GM23338 (cell line): ENCODE measurements around the gene KCTD8. TPM values are rescaled to one million over a fixed set of nuclear protein-coding genes. Genes with fewer than 3 reads are reported as not detected.

Experiments used
- ATAC-seq: fragments of 200-7000 bp; cut with Tn5 transposase; 3 replicates; pipeline ENCODE4 v1.9.1; 2020
- DNase-seq: peaks from one replicate; pipeline ENCODE4 v3.0.0-alpha.2; 2015; ENCODE audit warnings: low spot score
- H2AFZ ChIP-seq: fragments of 200-600 bp; sonication (generic); 2 replicates; pipeline ENCODE4 v1.8.0; 2016; ENCODE audit warnings: antibody characterized with exemption, mild to moderate bottlenecking, moderate library complexity
- H3F3A ChIP-seq: fragments of 200-600 bp; sonication (generic); replicated peaks from 2 replicates; pipeline ENCODE4 v1.8.0; 2017; ENCODE audit warnings: antibody characterized with exemption, mixed run types, low read depth
- H3K27ac ChIP-seq: fragments of 200-600 bp; sonication (generic); 2 replicates; pipeline ENCODE4 v1.6.1; 2016; ENCODE audit warnings: low read depth
- H3K27me3 ChIP-seq: fragments of 200-600 bp; sonication (generic); 2 replicates; pipeline ENCODE4 v1.8.0; 2016; ENCODE audit warnings: mild to moderate bottlenecking, mixed run types, moderate library complexity; ENCODE audit not compliant: insufficient read depth
- H3K36me3 ChIP-seq: fragments of 200-600 bp; sonication (generic); 2 replicates; pipeline ENCODE4 v1.8.0; 2016; ENCODE audit warnings: mild to moderate bottlenecking; ENCODE audit not compliant: insufficient read depth
- H3K4me1 ChIP-seq: fragments of 200-600 bp; sonication (generic); 2 replicates; pipeline ENCODE4 v1.8.0; 2016; ENCODE audit warnings: mild to moderate bottlenecking, moderate library complexity; ENCODE audit not compliant: insufficient read depth
- H3K4me2 ChIP-seq: fragments of 200-600 bp; sonication (generic); 2 replicates; pipeline ENCODE4 v1.7.1; 2017; ENCODE audit warnings: mixed run types
- H3K4me3 ChIP-seq: fragments of 200-600 bp; sonication (generic); 2 replicates; pipeline ENCODE4 v1.6.1; 2016; ENCODE audit warnings: mixed run types
- H3K79me2 ChIP-seq: fragments of 200-600 bp; sonication (generic); replicated peaks from 2 replicates; pipeline ENCODE4 v1.8.0; 2017; ENCODE audit warnings: mild to moderate bottlenecking; ENCODE audit not compliant: insufficient read depth
- H3K9me2 ChIP-seq: fragments of 200-600 bp; sonication (generic); 2 replicates; pipeline ENCODE4 v1.8.0; 2017; ENCODE audit not compliant: insufficient read depth
- H4K20me1 ChIP-seq: fragments of 200-600 bp; sonication (generic); replicated peaks from 2 replicates; pipeline ENCODE4 v1.8.0; 2017; ENCODE audit warnings: mild to moderate bottlenecking; ENCODE audit not compliant: insufficient read depth
- H3K27ac Mint-ChIP-seq: 2 replicates; pipeline ENCODE4 v1.8.0; 2020; ENCODE audit warnings: inconsistent platforms, mild to moderate bottlenecking, moderate library complexity, mixed read lengths
- H3K27me3 Mint-ChIP-seq: 3 replicates; pipeline ENCODE4 v1.8.0; 2022; ENCODE audit warnings: low read depth, mild to moderate bottlenecking, moderate library complexity, mixed read lengths, inconsistent platforms; ENCODE audit not compliant: insufficient read depth, poor library complexity
- H3K36me3 Mint-ChIP-seq: 3 replicates; pipeline ENCODE4 v1.8.0; 2021; ENCODE audit warnings: low read depth, mild to moderate bottlenecking, inconsistent platforms, moderate library complexity, mixed read lengths
- H3K4me1 Mint-ChIP-seq: 3 replicates; pipeline ENCODE4 v1.8.0; 2020; ENCODE audit warnings: mild to moderate bottlenecking, inconsistent platforms, mixed read lengths
- H3K4me3 Mint-ChIP-seq: 3 replicates; pipeline ENCODE4 v1.8.0; 2021; ENCODE audit warnings: moderate library complexity, mild to moderate bottlenecking, inconsistent platforms, mixed read lengths
- H3K9me3 Mint-ChIP-seq: 3 replicates; pipeline ENCODE4 v1.8.0; 2020; ENCODE audit warnings: moderate library complexity, mild to moderate bottlenecking, inconsistent platforms, mixed read lengths
- CREB1 ChIP-seq: fragments of 250-450 bp; sonication (Bioruptor Pico); IDR thresholded peaks from 2 replicates; pipeline ENCODE4 v1.5.0; 2020; ENCODE audit warnings: low read depth, mild to moderate bottlenecking, moderate library complexity
- EZH2 ChIP-seq: fragments of 200-600 bp; sonication (generic); IDR thresholded peaks from one replicate; pipeline ENCODE4 v1.8.0; 2017; ENCODE audit warnings: antibody characterized with exemption, mild to moderate bottlenecking, low read depth; ENCODE audit not compliant: unreplicated experiment
- EZH2phosphoT487 ChIP-seq: fragments of 200-600 bp; sonication (generic); IDR thresholded peaks from one replicate; pipeline ENCODE4 v1.8.1; 2018; ENCODE audit warnings: antibody characterized with exemption; ENCODE audit not compliant: unreplicated experiment
- JUNB ChIP-seq: IDR thresholded peaks from one replicate; pipeline ENCODE4 v1.6.1; 2016; ENCODE audit warnings: antibody characterized with exemption; ENCODE audit not compliant: unreplicated experiment
- NANOG ChIP-seq: IDR thresholded peaks from 2 replicates; pipeline ENCODE4 v1.6.1; 2016; ENCODE audit warnings: antibody characterized with exemption, borderline replicate concordance
- POLR2AphosphoS5 ChIP-seq: IDR thresholded peaks from 2 replicates; pipeline ENCODE4 v1.6.1; 2016; ENCODE audit warnings: antibody characterized with exemption, low read depth
- STAT1 ChIP-seq: IDR thresholded peaks from one replicate; pipeline ENCODE4 v1.6.1; 2016; ENCODE audit warnings: antibody characterized with exemption; ENCODE audit not compliant: unreplicated experiment
- ZNF114 ChIP-seq: fragments of 250-450 bp; sonication (Bioruptor Pico); IDR thresholded peaks from 2 replicates; pipeline ENCODE4 v1.5.0; 2020; ENCODE audit warnings: mild to moderate bottlenecking, moderate library complexity
- ZNF331 ChIP-seq: fragments of 250-450 bp; sonication (Bioruptor Pico); IDR thresholded peaks from 2 replicates; pipeline ENCODE4 v1.5.0; 2020; ENCODE audit warnings: low read depth, mild to moderate bottlenecking, moderate library complexity
- polyA plus RNA-seq: library from polyadenylated mRNA; unstranded; fragments of >200 nt; fragmentation: Nextera tagmentation; extraction: Ambion mirVana; gene quantifications from 2 replicates; pipeline ENCODE4 v1.2.1, GENCODE V29; 2016
- total RNA-seq: library from RNA; depleted of rRNA; stranded (reverse); fragments of >200 nt; shearing (Covaris generic); gene quantifications from 2 replicates; pipeline ENCODE4 v1.2.3, GENCODE V29; 2014
- TF ChIP-seq, protein P1 (sequence below): IDR thresholded peaks from 2 replicates; pipeline ENCODE4 v1.6.1; 2016; ENCODE audit warnings: antibody characterized with exemption
- TF ChIP-seq, protein P2 (sequence below): fragments of 250-450 bp; sonication (Bioruptor Pico); IDR thresholded peaks from 2 replicates; pipeline ENCODE4 v1.5.0; 2020; ENCODE audit warnings: mild to moderate bottlenecking, moderate library complexity
- TF ChIP-seq, protein P3 (sequence below): IDR thresholded peaks from one replicate; pipeline ENCODE4 v1.6.1; 2018; ENCODE audit warnings: antibody characterized with exemption; ENCODE audit not compliant: unreplicated experiment

Gene KCTD8
- total and polyA plus RNA-seq, 2 experiments from 2014 or later = 2.8 to 5.0 TPM

DNA sequence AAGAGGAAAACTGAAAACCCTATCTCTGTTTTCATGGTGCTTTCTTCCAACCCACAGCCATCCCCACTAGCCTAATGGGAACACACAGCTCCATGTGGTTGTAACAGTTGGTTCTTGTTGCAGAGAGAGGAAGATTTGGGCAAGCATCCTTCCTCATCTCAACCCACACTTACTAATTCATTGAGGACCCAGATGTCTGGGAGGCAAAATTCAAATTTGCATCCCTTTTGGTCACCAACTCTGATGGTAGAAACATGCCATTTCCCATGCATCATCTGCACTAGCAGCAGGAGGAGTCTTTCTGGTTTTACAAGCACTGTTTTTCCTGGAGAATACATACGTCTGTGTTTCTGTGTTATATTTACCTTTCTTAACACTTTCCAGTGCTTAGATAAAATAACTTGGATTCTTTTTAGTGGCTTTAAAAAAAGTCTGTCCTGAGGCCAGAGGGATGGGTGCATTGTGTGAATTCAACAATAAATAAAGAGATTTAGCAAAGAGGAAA is 301.0 kb downstream of the KCTD8 start:
- no peak for DNase-seq
- no peaks in the 10 kb centered on the region for H3K36me3 ChIP-seq
- no peak for ATAC-seq
- H3K27me3 Mint-ChIP-seq = no peaks in the 10 kb centered on the region
- H3K9me3 Mint-ChIP-seq = peaks cover 7% of the 10 kb centered on the region
- H4K20me1 ChIP-seq = no peaks in the 10 kb centered on the region
- H3K4me3 Mint-ChIP-seq = no peak overlapping the region
- H3K4me3 ChIP-seq = no peak overlapping the region
- peaks cover 11% of the 10 kb centered on the region; the same call in 2 of the 3 replicates for H3K4me1 Mint-ChIP-seq
- H2AFZ ChIP-seq = peak overlapping the region; percentile 44
- H3K27me3 ChIP-seq = no peaks in the 10 kb centered on the region
- no peak overlapping the region for H3K27ac ChIP-seq
- H3K36me3 Mint-ChIP-seq = peaks cover 8% of the 10 kb centered on the region
- TF ChIP-seq EZH2phosphoT487 = no peak
- TF ChIP-seq POLR2AphosphoS5 = no peak
- TF ChIP-seq ZNF114 (CRISPR knock-in tag) = no peak
- TF ChIP-seq EZH2 = no peak
- TF ChIP-seq, protein P1, sequence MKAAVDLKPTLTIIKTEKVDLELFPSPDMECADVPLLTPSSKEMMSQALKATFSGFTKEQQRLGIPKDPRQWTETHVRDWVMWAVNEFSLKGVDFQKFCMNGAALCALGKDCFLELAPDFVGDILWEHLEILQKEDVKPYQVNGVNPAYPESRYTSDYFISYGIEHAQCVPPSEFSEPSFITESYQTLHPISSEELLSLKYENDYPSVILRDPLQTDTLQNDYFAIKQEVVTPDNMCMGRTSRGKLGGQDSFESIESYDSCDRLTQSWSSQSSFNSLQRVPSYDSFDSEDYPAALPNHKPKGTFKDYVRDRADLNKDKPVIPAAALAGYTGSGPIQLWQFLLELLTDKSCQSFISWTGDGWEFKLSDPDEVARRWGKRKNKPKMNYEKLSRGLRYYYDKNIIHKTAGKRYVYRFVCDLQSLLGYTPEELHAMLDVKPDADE = no peak
- TF ChIP-seq, protein P2, sequence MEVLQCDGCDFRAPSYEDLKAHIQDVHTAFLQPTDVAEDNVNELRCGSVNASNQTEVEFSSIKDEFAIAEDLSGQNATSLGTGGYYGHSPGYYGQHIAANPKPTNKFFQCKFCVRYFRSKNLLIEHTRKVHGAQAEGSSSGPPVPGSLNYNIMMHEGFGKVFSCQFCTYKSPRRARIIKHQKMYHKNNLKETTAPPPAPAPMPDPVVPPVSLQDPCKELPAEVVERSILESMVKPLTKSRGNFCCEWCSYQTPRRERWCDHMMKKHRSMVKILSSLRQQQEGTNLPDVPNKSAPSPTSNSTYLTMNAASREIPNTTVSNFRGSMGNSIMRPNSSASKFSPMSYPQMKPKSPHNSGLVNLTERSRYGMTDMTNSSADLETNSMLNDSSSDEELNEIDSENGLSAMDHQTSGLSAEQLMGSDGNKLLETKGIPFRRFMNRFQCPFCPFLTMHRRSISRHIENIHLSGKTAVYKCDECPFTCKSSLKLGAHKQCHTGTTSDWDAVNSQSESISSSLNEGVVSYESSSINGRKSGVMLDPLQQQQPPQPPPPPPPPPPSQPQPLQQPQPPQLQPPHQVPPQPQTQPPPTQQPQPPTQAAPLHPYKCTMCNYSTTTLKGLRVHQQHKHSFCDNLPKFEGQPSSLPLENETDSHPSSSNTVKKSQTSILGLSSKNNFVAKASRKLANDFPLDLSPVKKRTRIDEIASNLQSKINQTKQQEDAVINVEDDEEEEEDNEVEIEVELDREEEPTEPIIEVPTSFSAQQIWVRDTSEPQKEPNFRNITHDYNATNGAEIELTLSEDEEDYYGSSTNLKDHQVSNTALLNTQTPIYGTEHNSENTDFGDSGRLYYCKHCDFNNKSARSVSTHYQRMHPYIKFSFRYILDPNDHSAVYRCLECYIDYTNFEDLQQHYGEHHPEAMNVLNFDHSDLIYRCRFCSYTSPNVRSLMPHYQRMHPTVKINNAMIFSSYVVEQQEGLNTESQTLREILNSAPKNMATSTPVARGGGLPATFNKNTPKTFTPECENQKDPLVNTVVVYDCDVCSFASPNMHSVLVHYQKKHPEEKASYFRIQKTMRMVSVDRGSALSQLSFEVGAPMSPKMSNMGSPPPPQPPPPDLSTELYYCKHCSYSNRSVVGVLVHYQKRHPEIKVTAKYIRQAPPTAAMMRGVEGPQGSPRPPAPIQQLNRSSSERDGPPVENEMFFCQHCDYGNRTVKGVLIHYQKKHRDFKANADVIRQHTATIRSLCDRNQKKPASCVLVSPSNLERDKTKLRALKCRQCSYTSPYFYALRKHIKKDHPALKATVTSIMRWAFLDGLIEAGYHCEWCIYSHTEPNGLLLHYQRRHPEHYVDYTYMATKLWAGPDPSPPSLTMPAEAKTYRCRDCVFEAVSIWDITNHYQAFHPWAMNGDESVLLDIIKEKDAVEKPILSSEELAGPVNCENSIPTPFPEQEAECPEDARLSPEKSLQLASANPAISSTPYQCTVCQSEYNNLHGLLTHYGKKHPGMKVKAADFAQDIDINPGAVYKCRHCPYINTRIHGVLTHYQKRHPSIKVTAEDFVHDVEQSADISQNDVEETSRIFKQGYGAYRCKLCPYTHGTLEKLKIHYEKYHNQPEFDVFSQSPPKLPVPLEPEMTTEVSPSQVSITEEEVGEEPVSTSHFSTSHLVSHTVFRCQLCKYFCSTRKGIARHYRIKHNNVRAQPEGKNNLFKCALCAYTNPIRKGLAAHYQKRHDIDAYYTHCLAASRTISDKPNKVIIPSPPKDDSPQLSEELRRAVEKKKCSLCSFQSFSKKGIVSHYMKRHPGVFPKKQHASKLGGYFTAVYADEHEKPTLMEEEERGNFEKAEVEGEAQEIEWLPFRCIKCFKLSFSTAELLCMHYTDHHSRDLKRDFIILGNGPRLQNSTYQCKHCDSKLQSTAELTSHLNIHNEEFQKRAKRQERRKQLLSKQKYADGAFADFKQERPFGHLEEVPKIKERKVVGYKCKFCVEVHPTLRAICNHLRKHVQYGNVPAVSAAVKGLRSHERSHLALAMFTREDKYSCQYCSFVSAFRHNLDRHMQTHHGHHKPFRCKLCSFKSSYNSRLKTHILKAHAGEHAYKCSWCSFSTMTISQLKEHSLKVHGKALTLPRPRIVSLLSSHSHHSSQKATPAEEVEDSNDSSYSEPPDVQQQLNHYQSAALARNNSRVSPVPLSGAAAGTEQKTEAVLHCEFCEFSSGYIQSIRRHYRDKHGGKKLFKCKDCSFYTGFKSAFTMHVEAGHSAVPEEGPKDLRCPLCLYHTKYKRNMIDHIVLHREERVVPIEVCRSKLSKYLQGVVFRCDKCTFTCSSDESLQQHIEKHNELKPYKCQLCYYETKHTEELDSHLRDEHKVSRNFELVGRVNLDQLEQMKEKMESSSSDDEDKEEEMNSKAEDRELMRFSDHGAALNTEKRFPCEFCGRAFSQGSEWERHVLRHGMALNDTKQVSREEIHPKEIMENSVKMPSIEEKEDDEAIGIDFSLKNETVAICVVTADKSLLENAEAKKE (CRISPR knock-in tag) = no peak
- no peak for TF ChIP-seq JUNB
- TF ChIP-seq ZNF331 (CRISPR knock-in tag) = no peak
- TF ChIP-seq NANOG = no peak
- TF ChIP-seq CREB1 (CRISPR knock-in tag) = no peak
- no peak for TF ChIP-seq STAT1
- TF ChIP-seq, protein P3, sequence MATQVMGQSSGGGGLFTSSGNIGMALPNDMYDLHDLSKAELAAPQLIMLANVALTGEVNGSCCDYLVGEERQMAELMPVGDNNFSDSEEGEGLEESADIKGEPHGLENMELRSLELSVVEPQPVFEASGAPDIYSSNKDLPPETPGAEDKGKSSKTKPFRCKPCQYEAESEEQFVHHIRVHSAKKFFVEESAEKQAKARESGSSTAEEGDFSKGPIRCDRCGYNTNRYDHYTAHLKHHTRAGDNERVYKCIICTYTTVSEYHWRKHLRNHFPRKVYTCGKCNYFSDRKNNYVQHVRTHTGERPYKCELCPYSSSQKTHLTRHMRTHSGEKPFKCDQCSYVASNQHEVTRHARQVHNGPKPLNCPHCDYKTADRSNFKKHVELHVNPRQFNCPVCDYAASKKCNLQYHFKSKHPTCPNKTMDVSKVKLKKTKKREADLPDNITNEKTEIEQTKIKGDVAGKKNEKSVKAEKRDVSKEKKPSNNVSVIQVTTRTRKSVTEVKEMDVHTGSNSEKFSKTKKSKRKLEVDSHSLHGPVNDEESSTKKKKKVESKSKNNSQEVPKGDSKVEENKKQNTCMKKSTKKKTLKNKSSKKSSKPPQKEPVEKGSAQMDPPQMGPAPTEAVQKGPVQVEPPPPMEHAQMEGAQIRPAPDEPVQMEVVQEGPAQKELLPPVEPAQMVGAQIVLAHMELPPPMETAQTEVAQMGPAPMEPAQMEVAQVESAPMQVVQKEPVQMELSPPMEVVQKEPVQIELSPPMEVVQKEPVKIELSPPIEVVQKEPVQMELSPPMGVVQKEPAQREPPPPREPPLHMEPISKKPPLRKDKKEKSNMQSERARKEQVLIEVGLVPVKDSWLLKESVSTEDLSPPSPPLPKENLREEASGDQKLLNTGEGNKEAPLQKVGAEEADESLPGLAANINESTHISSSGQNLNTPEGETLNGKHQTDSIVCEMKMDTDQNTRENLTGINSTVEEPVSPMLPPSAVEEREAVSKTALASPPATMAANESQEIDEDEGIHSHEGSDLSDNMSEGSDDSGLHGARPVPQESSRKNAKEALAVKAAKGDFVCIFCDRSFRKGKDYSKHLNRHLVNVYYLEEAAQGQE = no peak
- H3K79me2 ChIP-seq = no peaks in the 10 kb centered on the region
- no peaks in the 10 kb centered on the region for H3F3A ChIP-seq
- H3K9me2 ChIP-seq = peaks cover 8% of the 10 kb centered on the region; the same call in 1 of the 2 replicates
- H3K4me2 ChIP-seq = no peak overlapping the region
- peaks cover 12% of the 10 kb centered on the region; the same call in 1 of the 2 replicates for H3K4me1 ChIP-seq
- no peak overlapping the region for H3K27ac Mint-ChIP-seq
